Activated T-cell treated with anti-CD3 and anti-CD28 coated beads for 24 hours (primary cell): ENCODE measurements around the gene PADI4.

ENCODE experiments used
- DNase-seq: peaks from one replicate; pipeline ENCODE4 v3.0.0-alpha.2; 2020; ENCODE audit warnings: low read depth

The PADI4 gene

DNA sequence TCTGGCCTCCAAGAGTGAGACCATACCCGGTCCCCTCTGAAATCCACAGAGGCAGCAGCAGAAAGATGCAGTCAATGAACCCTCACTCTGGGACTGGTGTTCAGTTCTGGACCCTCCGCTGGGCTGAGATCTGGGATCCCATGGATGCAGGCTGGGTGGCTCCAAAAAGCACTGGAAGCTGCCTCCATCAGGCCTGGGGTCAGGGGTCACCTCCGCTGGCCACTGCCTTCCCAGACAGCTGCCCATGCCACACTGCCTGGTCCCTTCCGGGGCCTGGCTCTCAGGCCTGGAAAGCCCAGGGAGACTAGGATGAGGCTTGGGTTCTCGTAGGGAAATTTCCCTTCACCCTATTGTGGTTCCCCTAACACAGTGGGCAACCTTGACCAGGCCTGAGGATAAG lies 21.4 kb upstream of the PADI4 start:
- no peak for DNase-seq

DNA sequence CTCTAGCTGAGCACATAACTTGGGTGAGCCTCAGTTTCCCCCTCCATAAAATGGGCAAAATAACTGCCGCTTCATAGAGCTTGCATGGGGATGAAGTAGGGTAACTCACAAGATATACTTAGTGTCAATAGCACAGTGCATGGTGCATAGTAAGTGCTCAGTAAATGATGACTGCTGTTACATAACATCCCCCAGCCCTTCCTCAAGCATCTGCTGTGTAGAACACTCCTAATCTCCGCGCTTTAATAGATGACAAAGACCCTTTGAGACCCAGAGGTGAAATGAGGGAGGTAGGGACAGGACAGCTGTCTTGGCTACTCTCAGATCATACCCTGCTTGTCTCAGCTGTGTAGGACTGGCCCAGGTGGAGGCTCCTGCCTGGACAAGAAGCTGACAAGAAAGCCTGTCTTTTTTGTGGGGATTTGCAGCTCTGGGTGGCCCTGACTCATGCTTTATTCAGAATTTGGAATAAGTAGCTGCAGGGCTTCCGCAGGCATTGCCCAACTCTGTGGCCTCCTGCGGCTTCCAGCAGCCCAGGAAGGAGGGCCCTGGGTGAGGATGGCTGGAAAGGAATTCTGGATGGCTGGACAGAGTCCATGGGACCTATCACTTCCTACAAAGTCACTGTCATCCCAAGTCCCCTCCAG lies 20.7 kb upstream of the PADI4 start:
- DNase-seq = no peak

DNA sequence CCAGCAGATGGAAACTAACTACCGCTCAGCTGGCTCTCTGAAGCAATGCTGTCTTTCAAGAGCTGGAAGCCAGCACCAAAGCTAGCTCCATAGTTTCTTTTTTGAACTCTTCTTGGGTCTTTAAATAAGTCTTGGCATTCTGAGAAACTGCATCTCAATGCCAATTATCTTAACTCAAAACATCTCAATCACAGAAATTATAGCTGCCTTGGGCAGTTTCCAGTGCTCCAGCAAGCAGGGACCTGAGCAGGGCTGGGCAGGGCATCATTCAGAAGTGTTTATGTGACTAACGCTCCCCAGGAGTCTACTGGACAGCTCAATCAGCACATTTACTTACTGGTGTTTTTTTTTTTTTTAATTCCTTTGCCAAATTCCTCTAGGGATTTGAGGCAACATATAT lies 18.3 kb upstream of the PADI4 start:
- DNase-seq = no peak

DNA sequence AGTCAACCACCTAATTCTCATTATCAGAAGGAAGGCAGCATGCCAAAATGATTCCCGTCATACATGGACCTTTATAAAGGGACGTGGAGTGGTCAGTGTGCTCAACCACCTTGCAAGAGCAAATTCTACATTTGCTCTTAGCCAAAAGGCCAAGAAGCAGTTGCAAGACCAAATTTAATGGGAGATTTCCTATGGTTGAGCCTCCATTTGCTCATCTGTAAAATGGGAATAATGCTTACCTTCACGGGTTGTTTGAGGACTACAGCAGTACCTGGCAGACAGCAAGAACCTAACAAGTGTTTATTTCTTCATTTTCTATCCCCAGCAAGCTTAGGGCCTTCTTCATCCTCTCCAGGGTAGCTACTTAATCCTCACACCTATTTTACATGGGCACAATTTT lies 17.4 kb upstream of the PADI4 start:
- no peak for DNase-seq

DNA sequence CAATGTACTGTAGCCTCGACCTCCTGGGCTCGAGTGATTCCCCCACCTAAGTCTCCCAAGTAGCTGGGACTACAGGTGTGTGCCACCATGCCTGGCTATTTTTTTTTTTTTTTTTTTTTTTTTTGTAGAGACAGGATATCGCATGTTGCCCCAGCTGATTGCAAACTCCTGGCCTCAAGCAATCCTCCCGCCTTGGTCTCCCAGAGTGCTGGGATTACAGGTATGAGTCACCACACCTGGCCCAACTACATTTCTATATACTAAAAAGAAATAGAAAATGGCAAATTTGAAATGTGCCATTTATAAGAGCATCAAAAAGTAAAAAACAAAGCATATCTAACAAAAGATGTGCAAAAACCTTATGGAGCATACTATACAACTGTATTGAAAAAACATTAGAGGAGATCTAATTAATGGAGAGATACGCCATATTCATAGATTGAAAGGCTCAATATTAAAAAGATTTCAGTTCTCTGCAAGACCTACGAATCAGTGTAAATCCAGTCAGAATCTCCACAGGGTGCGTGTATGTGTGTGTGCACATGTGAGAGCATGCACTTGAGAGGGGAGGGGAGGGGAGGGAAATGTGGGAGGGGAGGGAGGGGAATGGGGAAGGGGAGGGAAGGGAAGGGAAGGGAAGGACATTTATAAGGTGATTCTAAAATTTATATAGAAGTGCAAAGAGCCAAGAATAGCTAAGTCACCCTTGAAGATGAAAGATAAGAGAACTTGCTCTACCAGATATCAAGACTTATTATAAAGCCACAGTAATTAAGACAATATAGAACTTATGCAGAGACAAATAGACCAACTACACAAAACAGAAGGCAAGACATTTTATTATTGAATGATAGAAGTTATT lies 15.5 kb upstream of the PADI4 start:
- no peak for DNase-seq

DNA sequence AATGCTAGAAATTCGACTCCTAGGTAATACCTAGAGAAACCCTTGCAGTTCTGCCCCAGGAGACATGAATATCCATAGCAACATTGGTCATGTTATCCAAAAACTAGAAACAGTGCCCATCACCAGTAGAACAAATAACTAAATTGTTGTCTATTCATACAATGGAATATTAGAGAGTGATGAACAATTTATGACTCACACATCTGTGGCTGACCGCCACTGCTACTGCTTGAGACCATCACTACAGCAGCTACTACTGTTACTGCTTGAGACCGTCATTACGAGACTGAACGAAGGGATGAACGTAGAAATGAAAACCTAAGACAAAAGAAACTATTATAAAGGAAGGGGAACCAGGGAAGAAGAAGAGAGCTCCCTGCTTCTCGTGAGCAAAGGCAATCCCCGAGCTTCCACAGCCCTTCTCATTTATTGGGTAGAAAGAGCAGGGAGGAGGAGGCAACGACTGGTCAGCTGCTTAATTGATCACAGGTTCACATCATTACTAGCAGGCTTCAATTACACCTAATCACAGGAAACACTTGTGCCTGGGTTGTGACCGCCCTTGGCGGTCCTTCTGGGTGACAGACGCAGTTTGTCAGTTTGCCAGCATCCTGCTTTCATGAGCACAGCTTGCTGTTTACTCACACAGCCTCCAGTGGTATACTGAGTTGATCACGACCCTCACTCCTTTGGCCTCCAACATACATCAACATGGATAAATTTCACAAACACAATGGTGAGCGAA lies 14.1 kb upstream of the PADI4 start:
- DNase-seq = no peak

DNA sequence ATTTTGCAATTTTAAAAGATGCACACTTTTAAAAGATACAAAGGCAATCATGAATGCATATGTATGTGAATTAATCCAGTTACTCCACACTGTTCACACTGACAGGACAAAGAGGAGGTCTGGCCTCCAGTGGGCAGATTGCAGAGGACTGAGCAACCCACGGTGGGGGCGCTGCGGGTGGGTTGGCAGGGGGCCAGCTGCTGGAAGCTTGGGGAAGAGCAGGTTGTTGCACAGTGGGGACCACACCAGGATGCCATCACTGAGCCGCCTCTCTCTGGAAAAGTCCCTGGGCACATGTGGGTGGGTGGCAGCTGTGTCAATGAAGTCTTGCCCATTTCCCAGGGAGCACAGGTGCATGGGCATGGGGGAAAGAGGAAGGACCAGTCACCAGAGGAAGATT lies 12.7 kb upstream of the PADI4 start:
- no peak for DNase-seq

DNA sequence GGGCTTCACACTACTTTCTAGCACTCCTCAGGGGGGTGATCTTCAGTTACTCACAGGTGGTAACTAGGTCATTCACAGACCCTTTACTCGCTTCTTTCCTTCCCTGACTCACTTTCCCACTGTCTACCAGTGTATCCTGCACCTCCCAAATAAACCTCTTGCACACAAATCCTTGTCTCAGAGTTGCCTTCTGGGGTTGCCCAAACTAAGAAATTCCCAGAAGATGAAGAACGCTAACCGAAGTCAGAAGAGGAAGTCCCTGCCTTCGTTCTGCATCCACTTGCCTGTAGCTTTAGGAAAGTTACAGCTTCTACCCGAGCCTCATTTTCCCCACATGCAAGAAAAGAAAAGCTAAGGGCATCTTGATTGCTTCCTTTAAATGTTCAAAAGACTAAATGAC lies 11.9 kb upstream of the PADI4 start:
- no peak for DNase-seq

DNA sequence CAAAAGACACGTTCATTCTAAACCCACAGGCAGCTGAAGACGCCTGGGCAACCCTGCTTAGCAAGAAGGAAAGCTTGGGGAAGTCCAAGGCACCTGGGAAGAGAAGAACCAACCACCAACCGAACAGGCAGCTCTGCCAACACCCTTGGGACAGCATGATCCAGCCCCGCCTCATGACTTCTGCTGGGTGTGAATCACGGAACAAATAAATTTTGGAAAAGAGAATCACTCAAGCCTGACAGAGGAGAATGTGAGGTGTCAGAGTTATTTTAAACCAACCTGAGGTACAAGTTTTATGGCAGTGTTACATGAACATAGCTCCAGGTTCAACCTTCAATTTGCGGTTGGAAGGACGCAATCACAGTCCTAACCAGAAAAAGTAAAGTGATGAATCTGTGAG lies 10.0 kb upstream of the PADI4 start:
- no peak for DNase-seq

DNA sequence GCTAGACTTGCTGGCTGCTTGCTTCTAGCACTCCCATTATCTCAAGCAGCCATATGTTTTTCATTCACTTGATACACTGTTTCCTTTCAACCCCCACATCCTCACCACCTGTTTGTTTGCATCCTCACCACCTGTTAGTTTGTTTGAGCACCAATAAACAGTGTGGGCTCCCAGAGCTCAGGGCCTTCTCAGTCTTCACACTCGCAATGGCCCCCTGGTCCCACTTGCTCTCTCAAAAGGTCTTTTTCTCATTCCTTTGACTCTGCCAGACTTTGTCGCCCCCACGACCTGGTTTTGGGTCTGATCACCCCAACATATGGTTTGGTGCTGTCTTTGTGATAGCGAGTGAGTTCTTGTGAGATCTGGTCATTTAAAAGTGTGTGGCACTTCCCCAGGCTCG lies 6.2 kb upstream of the PADI4 start:
- no peak for DNase-seq

DNA sequence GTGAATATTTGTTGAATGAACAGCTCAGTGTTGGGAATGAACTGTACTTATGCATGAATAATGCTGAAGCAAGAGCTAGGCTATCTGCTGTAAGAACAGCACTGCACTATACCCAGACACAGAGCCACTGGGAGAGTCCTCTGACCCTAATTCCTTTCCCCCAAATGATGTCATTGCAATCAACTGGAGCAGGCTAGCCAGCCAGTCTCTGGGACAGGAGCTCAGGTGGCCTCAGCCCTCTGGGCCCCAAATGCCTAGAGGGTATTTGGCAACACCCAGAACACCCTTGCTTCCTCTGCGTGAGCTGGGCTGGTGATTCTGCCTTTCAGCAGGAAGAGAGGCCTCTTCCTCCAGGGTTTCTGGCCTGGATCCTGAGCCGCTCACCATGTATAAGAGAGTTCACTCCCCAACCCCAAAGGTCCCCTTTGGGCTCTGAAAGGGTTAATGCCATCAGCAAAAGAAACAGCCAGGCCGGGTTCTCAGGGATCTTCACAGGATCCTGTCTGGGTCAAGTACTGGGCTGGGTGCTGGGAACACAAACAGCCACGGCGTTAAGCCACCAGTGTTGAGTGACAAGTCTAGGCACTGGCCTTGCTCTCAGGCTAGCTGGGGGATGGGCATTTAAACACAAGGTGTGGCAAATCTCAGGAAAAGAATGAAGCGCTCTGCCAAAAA lies 3.7 kb upstream of the PADI4 start:
- DNase-seq = no peak

DNA sequence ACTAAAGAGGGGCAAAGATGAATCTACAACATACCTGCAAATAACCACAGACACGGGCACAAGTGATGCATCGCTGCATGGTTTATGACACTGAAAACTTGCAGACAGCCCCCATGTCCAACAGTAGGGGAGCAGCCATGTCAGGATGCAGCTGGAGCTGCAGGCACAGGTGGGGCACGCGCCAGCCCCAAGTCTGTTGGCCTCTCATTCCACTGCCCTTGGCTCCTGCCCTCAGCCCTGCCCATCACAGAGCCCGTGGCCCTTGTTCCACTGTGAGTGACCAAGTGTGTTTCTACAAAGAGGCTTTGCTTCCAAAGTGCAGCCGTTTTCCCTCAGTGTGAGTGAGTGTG lies 3.2 kb upstream of the PADI4 start:
- DNase-seq = no peak

DNA sequence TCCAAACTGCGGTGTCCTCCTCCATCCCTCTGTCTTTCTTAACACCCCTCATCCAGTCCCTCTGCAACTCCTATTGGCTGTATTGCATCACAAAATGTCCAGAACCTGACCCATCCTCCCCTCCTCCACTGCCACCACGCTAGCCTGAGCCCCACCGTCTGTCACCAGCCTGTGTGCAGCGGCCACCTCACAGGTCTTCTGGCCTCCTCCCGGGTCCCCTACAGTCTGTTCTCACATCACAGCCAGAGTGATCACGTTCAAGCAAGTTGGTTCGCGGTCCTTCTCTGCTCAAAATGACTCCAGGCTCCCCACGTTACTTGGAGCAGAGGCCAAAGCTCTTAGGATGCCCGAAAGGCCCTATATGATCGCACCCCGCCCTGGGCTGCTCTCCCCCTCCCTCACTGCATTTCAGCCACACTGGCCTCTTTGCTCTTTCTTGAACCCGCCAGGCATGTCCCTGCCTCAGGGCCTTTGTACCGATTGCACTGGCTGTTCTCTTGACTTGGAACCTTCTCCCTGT lies 2.4 kb upstream of the PADI4 start:
- no peak for DNase-seq

DNA sequence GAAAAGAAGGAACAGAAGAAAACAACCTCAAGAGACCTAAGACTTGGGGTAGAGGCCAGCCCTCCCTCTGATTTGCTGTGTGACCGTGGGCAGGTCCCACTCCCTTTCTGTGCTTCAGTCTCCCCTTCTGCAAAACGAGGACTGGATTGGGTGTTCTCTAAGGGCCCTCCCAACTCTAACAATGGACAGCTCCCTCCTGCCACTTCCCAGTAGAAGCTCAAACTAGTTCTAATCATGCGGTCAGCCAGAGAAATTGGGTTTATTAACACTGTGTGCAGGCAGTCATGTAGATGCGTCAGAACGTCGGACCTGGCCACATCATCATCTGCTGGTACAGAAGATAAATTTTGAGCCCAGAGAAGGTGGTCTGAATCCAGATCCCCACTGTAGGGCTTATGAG lies 1.6 kb upstream of the PADI4 start:
- no peak for DNase-seq

DNA sequence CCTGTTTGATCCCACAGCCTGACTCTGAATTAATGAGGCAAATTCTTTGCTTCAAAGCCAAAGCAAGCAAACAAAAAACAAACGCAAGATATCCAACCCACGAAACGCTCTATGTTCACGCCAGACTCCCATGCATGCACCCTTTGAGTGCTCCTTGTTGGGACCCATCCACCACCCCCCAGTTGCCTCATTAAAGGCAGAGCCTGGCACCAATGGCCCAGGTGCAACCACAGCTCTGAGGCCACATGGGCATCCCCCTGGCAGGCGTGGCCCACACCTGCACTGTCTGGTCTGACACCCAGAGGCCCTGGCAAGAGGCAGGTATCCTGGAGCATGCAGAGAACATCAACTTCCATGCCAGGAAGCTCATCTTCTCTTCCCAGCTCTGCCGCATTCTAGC lies 1.1 kb upstream of the PADI4 start:
- no peak for DNase-seq

DNA sequence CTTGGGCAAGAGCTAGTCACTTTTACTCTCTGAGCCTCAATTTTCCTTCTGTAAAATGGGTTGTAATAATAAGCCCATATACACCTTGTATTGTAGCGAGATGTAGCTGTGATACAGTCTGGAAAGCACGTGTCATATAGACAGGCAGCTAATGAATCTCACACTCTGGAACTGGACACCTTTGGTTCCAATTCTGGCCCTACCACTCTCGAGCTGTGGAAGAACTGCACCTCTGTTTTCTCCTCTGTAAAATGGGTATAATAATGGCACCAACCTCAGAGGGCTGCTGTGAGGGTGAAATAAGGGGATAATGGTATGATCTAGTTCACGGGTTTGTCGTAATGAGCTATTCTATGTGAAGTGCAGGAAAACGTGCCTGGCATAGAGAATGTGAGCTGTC lies 668 bp upstream of the PADI4 start:
- DNase-seq = no peak

DNA sequence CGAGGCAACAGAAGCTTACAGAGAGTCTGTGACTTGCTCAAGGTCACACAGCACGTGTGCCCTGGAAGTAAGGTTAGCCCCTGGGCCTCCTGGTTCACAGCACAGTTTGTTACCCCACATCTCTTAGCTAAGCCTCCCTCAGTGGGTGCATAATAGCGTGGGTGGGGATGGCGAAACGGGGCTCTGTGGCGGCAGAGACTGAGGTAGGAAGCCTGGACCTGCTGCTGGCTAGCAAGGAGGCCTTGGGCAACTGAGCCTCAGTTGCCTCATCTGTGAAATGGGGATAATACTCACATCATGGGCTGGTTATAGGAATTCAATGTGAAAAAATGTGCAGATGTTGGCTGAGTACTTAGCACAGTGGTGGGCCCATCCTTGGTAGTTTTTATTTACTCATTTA lies 596 bp downstream of the PADI4 start:
- DNase-seq = no peak

DNA sequence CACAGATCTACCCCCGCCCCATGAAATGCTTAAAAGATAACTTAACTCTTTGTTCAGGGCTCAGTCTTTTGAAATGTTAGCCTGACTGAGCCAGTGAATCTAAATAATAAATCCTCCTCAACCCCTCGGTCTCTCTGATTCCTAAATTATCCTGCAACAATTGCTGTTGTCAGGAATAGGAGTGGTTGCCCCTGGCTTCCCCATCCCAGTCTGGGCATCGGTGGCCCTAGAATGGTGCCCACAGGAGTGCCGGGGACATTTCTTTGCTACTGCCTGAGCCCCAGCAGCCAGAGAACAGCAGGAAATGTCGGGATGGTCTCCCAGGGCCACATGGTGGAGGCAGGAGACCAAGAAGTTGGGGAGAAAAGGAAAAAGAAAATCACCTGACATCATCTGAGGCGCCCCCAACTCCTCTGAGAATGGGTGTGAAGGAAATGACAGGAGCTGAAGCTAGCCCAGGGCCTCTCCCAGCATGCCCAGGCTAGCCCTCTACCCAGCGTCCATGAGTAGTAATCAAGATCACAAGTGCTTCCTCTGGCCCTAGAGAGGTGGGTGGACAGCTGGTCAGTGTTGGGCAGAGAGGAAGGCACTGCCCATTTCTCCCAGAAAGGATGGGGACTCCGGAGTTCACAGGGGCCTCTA lies 1.6 kb downstream of the PADI4 start:
- DNase-seq = no peak

DNA sequence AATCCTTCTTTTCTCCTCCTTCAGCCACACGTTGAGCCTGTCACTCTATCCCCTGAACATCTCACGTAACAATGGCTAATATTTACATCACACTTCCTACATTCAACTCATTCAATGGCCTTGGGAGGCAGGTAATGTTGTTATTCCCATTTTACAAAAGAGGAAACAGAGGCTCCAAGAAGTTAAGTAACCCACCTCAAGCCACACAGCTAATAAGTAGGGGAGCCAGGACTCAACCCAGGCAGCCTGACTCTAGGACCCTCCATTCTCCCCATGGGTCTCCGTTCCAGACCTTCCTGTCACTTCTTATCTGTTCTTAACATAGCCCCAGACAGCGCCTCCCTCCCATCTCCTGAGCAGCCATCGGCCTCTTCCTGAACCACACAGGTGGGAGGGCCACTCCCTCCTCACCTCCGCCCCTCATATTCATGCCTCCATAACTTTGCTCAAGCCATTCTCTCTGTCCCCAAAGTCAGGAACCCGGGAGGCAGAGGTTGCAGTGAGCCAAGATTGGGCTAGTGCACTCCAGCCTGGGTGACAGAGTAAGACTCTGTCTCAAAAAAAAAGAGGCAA lies 2.2 kb downstream of the PADI4 start:
- no peak for DNase-seq

DNA sequence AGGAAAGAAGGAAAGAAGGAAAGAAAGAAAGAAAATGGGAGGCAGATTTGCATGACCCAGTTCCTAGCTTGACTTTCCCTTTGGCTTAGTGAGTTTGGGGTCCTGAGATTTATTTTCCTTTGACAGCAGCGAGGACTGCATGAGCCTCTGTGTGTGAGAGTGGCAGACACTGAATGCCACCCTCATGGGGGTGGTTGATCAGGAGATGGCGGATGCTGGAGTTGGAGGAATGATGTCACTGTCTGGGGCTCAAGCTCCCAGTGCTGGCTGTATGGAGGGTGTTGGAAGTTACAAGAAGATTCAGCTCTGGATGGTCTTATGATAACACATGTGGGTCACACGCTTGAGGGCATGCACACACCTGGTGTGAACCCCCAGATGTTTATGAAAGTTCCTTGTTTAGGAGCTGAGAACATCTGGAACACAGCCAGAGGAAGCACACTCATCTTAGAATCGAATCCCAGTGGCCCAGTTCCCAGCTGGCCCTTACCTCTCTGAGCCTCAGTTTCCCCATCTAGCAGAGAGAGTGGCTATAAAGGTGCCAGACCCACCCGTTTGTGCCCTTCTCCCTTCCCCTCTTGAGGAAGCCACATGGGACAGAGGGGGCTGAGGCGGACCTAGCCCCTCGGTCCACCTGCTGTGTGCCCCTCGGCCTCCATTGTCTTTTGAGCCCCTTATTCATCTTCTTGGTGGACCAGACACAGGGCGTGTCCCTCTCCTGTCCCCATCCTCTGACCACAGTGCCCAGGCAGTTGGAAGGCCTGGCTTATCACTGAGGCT lies 5.7 kb downstream of the PADI4 start:
- no peak for DNase-seq

DNA sequence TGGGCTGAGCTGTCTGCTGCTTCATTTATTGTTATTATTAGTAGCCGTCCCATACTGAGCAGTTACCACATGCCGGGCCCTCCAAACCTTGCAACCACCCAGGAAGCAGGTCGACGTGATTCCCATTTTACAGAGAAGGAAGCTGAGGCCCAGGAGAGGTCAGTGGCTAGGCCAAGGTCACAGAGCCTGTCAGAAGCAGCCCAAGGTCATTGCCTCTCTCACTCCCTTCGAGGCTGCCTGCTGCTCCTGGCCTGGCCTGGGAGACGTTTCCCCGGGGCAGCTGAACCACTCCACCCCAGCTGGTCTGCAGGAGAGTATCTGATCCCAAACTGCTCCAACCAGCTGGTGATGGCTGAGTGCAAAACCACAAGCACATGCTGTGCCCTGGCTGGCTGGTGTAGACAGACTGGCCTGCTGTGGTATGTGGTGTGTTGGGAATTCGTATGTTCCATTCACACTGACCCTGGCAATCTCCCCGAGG lies 6.5 kb downstream of the PADI4 start:
- no peak for DNase-seq
